ENCODE results near the gene BRAT1.

Gene BRAT1

DNA sequence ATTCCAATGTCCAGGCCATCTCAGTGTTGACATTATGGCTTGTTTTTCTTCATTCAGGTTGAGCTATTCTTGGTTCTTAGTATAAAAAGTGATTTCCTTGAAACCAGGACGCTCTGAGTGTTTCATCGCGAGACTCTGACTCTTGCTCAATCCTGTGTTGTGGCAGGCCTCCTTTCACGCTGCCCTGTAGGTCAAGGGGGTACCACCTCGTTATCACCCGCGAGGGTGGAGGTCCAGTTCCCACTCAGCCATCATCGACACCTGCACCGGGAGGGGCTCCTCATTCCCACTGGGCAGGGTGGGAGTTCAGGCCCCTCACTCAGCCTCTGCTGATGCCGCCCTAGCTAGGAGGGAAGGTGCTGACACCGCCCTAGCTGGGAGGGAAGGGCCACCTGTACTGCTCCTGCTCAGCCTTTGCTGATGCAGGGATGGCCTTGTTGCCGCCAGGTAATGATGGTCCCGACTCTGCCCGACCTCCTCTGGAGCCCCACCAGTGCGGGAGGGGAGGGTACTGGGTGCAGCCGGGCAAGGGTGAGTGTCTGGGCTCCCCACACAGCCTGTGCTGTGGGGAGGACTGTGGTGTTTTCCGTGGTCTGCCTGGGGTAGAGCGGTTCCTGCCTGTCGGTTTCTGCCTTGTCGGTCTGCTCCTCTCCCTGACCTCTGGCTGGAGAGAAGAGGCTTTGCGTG is 19.9 kb upstream of the BRAT1 start:
- H3K4me1 ChIP-seq (ENCODE audit: low read depth, poor library complexity, severe bottlenecking): no peaks in the 10 kb centered on the region
- no peak overlapping the region for H3K27ac ChIP-seq
- no peak overlapping the region for H3K9ac ChIP-seq

GRCh38 chr7:2573761-2574160 is 18.4 kb upstream of the BRAT1 start:
- TF ChIP-seq, protein P1, sequence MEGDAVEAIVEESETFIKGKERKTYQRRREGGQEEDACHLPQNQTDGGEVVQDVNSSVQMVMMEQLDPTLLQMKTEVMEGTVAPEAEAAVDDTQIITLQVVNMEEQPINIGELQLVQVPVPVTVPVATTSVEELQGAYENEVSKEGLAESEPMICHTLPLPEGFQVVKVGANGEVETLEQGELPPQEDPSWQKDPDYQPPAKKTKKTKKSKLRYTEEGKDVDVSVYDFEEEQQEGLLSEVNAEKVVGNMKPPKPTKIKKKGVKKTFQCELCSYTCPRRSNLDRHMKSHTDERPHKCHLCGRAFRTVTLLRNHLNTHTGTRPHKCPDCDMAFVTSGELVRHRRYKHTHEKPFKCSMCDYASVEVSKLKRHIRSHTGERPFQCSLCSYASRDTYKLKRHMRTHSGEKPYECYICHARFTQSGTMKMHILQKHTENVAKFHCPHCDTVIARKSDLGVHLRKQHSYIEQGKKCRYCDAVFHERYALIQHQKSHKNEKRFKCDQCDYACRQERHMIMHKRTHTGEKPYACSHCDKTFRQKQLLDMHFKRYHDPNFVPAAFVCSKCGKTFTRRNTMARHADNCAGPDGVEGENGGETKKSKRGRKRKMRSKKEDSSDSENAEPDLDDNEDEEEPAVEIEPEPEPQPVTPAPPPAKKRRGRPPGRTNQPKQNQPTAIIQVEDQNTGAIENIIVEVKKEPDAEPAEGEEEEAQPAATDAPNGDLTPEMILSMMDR (conservative IDR thresholded peaks at IDR 0.05; ENCODE audit: low read depth, low read length): no peak
- Histone ChIP-seq H3K27ac (no peak overlapping the region), H3K27me3 (ENCODE audit: insufficient read depth, low read depth) (no peaks in the 10 kb centered on the region), H3K4me1 (ENCODE audit: low read depth, poor library complexity, severe bottlenecking) (peaks cover under 1% of the 10 kb centered on the region), H3K4me3 (IDR thresholded peaks at IDR 0.05; ENCODE audit: insufficient read depth, low read depth, low read length) (no peak overlapping the region), H3K4me2 (no peak overlapping the region), H3K79me2 (ENCODE audit: insufficient read depth, low read depth) (no peaks in the 10 kb centered on the region), H4K20me1 (ENCODE audit: insufficient read depth) (no peaks in the 10 kb centered on the region), H3K9ac (no peak overlapping the region), H3K36me3 (ENCODE audit: insufficient read depth) (no peaks in the 10 kb centered on the region; the same call in 1 of the 2 replicates), H2AFZ (ENCODE audit: low read depth) (no peak overlapping the region)

More for the DNA sequence above, 19.9 kb upstream of the BRAT1 start:
- no peaks in the 10 kb centered on the region for H3K79me2 ChIP-seq (ENCODE audit: insufficient read depth, low read depth)
- H3K27me3 ChIP-seq (ENCODE audit: insufficient read depth, low read depth): no peaks in the 10 kb centered on the region
- no peak overlapping the region for H2AFZ ChIP-seq (ENCODE audit: low read depth)
- H4K20me1 ChIP-seq (ENCODE audit: insufficient read depth): no peaks in the 10 kb centered on the region
- H3K36me3 ChIP-seq (ENCODE audit: insufficient read depth): no peaks in the 10 kb centered on the region; the same call in 1 of the 2 replicates
- H3K4me2 ChIP-seq: no peak overlapping the region
- TF ChIP-seq, protein P1 (conservative IDR thresholded peaks at IDR 0.05; ENCODE audit: low read depth, low read length): no peak
- H3K4me3 ChIP-seq (IDR thresholded peaks at IDR 0.05; ENCODE audit: insufficient read depth, low read depth, low read length): no peak overlapping the region

GRCh38 chr7:2572101-2572842 is 16.9 kb upstream of the BRAT1 start:
- Histone ChIP-seq H3K27me3 (ENCODE audit: insufficient read depth, low read depth) (no peaks in the 10 kb centered on the region), H3K4me3 (IDR thresholded peaks at IDR 0.05; ENCODE audit: insufficient read depth, low read depth, low read length) (no peak overlapping the region), H3K4me1 (ENCODE audit: low read depth, poor library complexity, severe bottlenecking) (peaks cover 15% of the 10 kb centered on the region), H3K27ac (no peak overlapping the region), H3K4me2 (no peak overlapping the region), H3K36me3 (ENCODE audit: insufficient read depth) (no peaks in the 10 kb centered on the region; the same call in 1 of the 2 replicates), H3K79me2 (ENCODE audit: insufficient read depth, low read depth) (no peaks in the 10 kb centered on the region), H3K9ac (no peak overlapping the region), H4K20me1 (ENCODE audit: insufficient read depth) (no peaks in the 10 kb centered on the region), H2AFZ (ENCODE audit: low read depth) (no peak overlapping the region)
- TF ChIP-seq, protein P1 (conservative IDR thresholded peaks at IDR 0.05; ENCODE audit: low read depth, low read length): no peak

- H3K4me3 ChIP-seq (IDR thresholded peaks at IDR 0.05; ENCODE audit: insufficient read depth, low read depth, low read length): no peak overlapping the region
- no peak overlapping the region for H2AFZ ChIP-seq (ENCODE audit: low read depth)
- no peak overlapping the region for H3K4me2 ChIP-seq
- H3K4me1 ChIP-seq (ENCODE audit: low read depth, poor library complexity, severe bottlenecking): peaks cover 22% of the 10 kb centered on the region
- H3K9ac ChIP-seq: no peak overlapping the region
- H4K20me1 ChIP-seq (ENCODE audit: insufficient read depth): no peaks in the 10 kb centered on the region
- no peaks in the 10 kb centered on the region for H3K79me2 ChIP-seq (ENCODE audit: insufficient read depth, low read depth)
- no peaks in the 10 kb centered on the region; the same call in 1 of the 2 replicates for H3K36me3 ChIP-seq (ENCODE audit: insufficient read depth)
- TF ChIP-seq, protein P1 (conservative IDR thresholded peaks at IDR 0.05; ENCODE audit: low read depth, low read length): no peak
- H3K27me3 ChIP-seq (ENCODE audit: insufficient read depth, low read depth): no peaks in the 10 kb centered on the region
- H3K27ac ChIP-seq: no peak overlapping the region
Measured at GRCh38 chr7:2571409-2571808, 16.1 kb upstream of the BRAT1 start.
